A172 (cell line): ENCODE data around the gene DES. TPM values are rescaled to one million over a fixed set of nuclear protein-coding genes. Genes with fewer than 3 reads are reported as not detected.

Experiments used
- DNase-seq: peaks from one replicate; pipeline ENCODE4 v3.0.0-alpha.2; 2015; ENCODE audit warnings: low spot score
- total RNA-seq: library from RNA; depleted of rRNA; stranded (reverse); fragments of >200 nt; shearing (Covaris generic); gene quantifications from 2 replicates; pipeline ENCODE4 v1.2.3, GENCODE V29; 2014

DES gene
- total RNA-seq, 1 experiment from 2014 or later, result 30.0 TPM

DNA sequence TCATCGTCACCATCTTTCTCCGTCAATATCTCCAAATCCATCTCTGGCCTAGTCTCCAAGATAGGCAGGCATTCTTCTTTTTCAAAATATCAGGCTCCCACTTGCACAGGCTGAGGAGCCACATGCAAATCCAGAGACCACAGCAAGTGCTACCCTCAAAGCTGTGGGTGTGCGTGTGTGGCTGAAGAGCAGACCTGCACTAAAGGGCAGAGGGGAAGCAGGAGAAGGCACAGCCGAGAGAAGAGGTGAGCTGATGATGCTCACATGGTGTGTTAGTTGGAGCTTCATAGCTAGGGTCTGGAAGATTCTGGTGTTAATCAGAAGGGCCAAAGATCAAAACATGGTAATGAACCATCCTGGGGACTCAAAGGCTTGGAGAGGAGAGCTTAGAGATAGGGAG, 20.3 kb downstream of the DES start:
- DNase-seq, result no peak

DNA sequence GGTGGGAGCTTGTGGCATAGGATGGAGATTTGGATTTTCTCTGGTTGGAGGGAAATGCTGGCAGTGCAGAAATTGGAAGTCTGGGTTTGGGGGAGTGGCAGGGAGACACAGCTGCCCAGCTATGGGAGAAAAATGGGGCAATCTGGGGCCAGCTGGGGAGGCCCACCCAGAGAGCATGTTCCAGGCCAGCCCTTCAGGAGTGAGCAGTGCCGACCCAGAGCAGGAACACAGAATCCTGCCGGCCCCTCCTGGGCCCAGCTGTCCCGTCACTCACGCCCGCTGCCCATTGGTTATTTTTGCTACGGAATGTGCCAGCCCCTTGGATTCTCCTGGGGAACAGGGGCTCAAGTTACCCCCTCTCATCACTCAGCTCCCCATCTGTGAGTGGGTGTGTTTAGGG, 21.3 kb downstream of the DES start:
- DNase-seq, result no peak

DNA sequence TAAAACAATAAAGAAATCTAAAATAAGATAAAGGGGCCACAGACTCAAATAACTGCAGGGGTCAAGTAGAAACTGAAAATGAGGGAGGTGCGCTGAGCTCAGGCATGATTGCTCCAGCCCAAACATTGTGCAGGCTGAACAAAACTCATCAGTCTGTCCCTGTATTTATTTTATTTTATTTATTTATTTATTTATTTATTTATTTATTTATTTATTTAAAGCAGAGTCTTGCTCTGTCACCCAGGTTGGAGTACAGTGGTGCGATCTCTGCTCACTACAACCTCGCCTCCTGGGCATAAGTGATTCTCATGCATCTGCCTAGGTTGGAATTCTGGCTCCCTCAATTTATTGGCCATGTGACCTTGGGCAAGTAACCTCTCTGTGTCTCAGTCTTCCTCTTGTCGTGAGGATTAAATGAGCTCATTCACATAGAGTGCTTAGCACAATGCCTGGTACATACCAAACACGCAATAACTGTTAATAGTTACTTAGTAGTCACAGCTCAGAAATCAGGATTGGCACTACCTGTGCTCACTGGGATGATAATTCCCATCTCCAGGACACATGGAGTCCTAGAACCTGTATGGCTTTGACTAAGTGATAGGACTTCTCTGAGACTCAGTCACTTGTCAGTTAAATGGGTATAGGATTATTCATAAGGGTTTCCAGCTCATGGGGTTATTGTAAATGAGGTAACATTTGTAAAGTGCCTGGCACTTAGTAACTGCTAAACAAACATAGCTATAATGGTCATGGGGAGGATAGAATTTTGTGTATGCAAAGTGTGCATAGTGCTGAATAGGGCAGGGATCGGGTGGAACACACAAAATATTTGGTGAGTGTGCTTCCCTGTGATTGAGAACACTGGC, 22.4 kb downstream of the DES start:
- no peak for DNase-seq

DNA sequence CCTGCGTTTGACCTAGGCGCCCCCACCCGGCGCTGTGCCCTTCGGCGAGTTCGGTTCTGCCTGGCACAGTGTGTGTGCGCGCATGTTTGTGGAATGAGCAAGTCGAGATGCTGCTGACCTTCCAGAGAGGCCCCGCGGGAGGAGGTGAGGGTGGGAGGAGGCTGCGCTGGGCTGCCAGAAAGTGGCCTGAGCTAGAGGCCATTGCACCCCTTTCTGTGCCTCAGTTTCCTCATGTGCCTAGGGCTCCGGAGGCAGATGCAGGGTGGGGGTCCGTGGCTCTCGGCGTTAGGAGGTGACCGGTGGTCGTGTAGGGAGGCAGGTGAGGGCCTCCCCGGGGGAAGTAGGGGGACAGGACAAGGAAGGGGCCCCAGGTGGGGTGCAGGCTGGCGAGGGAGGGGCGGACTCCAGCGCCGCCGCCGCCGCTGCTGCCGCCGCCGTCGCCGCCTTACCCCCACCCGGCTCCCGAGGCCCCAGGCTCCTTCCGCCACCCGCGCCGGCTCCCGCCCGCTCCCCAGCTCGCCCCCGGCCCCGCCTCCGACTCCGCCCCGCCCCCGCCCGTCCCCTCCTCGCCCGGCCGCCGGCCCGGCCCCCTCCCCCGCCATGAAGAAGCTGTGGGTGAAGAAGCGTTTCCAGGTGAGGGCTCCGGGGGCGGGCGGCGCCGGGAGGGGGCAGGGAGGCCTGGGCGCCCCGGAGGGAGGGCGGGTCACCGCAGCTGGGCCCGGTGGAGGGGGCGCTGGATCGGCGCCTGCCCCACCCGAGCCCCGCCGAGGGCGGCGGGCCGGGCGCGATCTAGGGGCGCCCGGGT, 23.5 kb downstream of the DES start:
- DNase-seq, result no peak

DNA sequence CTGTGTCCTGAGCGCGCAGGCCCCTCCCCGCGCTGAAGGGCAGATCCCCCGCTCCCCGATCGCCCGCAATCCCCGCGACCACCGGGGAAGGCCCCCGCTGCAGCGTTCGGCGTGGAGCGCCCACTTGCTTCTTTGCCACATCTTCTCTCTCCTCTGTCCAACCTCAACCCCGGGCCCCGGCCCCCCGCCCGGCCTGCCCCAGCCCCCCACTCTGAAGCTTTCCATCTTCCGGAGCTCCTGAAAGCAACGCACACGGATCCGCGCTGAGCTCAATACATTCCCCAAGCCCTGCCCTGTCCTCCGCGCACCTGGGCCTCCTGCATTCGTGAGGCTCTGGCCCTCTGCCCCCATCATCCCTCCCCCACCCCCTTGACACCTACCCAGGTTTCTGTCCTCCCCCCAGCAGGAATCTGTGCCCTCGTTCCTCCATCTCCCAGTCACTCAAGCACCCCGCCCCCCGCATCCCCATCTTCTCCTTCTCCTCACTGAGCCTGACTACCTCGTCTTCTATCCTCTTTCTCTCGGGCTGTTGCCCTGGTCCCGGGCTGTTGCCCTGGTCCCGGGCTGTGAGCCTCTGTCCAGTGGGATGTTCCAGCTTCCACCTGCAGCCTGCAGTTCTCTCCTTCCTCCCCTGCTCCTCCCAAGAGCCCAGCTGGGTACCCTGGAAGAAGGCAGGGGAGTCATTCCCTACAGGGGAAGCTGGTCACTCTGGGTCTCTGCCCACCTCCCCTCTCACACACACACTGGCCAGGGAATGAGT, 24.3 kb downstream of the DES start:
- no peak for DNase-seq

DNA sequence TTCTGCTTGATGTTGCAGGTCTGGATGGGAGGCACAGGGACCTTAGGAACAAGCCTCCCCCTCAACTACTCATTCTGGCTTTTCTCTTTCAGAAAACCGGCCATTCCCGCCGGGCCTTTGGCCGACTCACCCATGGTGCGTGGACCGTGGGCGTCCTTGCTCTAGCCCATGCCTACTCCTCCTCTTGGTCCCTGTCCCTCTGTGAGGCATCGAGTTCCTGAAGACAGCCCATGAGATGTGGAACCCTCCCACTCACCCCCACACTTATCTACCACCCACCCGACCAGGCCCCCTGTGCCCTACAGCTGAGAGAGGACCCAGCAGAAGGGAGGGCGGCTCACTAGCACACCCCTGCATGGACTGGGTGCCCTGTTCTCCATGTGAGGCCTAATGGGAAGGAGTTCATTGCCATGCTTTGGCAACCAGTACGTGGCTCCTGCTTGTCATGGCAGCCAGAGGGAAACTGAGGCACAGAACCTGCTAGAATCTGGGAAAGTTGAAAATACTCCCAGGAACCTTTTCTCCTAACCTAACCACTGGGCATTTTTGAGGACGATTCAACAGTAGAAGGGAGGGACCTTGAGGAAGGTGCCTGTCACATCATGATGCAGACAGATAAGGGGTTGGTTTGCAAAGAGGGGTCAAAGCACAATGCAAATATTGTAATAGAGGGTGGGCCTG, 25.0 kb downstream of the DES start:
- DNase-seq, result no peak

DNA sequence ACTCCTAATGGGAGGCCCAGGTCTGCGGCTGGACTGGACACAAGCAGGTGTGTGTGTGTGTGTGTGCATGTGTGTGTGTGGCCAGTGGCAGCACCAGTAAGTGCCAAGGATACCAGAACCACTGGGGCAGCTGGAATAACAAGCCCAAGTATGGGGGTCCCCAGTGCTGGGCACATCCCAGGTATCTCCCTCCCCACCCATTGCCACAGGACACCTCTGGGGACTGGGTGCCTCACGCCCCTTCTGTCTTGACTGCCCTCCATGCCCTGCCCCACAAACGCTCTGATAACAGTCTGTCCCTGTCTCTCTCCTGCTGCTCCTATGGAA, 25.5 kb downstream of the DES start:
- no peak for DNase-seq

DNA sequence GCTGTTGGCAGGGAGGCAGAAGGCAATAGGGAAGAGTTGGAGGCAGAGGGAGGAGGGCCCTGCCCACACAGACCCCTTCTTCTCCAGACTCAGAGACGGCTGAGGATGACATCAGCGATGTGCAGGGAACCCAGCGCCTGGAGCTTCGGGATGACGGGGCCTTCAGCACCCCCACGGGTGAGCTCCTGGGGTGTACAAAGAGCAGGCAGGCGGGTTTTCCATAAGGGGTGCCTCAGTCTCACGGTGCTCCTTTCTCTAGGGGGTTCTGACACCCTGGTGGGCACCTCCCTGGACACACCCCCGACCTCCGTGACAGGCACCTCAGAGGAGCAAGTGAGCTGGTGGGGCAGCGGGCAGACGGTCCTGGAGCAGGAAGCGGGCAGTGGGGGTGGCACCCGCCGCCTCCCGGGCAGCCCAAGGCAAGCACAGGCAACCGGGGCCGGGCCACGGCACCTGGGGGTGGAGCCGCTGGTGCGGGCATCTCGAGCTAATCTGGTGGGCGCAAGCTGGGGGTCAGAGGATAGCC, 26.5 kb downstream of the DES start:
- no peak for DNase-seq

DNA sequence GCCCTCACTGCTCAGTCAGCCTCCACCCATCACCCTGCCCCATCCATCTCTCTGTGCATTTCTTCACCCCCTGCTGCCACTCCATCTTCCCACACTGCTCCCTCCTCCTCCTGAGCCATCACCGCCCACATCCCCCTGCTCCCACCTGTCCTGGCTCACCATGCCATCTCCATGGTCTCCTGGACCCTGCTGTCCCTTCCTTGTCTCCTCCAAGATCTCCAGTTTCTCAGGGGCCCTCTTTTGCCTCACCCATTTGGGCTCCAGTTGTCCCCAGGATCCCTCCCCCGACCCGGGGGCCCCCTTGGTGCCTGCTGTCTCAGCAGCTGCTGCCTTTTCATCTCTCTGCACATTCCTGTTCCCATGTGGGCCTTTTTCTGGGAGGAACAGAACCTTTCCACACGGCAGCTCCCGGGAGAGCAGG, 27.1 kb downstream of the DES start:
- no peak for DNase-seq

DNA sequence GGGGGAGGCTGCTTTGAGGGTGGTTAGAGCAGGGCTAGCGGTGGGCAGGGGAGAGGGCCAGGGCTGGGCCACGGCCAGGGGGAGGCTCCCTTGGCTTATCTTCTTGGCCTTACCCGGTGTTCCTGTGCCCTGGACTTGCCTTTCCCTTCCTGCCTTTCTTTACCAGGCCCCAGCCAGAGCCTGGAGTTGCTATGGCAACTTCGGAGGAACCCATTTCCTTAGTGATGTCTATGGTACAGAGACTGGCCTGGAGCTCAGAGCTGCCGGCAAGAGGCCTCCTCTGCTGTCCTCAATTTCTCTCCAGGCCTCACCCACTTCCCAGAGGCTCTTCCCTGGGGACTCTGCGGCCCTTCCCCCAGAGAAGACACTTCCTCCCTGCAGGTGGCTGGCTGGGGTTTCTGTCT, 27.9 kb downstream of the DES start:
- peak; percentile 67 for DNase-seq

DNA sequence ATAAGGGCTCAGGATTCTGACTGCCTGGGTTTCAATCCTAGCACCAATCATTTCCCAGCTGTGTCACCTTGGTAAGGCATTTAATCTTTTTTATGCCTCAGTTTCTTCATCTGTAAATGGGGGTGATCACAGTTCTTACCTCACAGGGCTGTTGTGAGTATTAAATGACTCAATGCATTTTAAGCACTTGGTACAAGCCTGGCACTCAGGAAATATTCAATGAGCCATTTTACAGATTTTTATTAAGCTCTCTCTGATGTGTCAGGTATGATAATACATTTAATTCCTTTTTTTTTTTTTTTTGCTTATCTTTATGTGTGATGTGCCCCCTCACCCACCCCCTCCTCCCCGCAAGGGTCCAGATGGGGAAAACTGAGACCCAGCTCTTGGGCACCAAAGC, 28.5 kb downstream of the DES start:
- no peak for DNase-seq

DNA sequence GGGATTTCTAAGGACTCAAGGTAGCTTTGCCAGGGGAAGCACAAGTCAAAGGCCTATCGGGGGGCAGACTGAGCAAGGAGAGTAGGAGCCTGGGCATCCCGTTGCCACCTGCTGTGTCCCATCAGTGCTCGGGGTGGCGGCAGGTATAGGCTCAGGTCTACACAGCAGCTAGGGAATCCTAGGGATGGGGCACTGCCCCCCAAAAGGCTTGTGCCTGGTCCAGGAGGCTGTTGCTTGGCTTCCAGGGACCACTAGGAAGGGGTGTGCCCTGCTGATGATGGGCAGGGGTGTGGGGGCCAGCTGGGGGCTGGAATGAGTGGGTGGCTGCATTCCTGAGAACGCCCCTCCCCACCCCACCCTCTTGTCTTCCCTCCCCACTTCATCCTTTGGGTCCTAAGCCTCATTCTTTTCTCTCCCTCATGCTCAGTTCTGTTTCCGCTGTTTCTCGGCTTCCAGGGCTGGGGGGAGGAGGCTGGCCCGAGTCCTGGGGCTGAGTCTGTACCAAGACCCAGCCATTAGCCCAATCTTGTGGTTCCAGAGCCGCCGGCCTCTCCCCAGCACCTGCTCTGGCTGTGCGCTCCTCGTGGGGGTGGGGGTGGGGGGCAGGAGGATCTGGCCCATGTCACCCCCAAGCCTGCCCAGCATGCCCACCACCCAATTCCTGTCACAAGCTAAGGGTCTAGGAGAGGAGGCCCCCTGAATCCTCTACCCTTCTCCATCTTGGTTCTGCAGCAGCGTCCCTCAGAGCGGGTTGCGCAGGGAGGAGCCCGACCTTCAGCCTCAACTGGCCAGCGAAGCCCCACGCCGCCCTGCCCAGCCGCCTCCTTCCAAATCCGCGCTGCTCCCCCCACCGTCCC, 29.3 kb downstream of the DES start:
- no peak for DNase-seq

DNA sequence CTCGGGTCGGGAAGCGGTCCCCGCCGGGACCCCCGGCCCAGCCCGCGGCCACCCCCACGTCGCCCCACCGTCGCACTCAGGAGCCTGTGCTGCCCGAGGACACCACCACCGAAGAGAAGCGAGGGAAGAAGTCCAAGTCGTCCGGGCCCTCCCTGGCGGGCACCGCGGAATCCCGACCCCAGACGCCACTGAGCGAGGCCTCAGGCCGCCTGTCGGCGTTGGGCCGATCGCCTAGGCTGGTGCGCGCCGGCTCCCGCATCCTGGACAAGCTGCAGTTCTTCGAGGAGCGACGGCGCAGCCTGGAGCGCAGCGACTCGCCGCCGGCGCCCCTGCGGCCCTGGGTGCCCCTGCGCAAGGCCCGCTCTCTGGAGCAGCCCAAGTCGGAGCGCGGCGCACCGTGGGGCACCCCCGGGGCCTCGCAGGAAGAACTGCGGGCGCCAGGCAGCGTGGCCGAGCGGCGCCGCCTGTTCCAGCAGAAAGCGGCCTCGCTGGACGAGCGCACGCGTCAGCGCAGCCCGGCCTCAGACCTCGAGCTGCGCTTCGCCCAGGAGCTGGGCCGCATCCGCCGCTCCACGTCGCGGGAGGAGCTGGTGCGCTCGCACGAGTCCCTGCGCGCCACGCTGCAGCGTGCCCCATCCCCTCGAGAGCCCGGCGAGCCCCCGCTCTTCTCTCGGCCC, 30.1 kb downstream of the DES start:
- DNase-seq, result no peak

DNA sequence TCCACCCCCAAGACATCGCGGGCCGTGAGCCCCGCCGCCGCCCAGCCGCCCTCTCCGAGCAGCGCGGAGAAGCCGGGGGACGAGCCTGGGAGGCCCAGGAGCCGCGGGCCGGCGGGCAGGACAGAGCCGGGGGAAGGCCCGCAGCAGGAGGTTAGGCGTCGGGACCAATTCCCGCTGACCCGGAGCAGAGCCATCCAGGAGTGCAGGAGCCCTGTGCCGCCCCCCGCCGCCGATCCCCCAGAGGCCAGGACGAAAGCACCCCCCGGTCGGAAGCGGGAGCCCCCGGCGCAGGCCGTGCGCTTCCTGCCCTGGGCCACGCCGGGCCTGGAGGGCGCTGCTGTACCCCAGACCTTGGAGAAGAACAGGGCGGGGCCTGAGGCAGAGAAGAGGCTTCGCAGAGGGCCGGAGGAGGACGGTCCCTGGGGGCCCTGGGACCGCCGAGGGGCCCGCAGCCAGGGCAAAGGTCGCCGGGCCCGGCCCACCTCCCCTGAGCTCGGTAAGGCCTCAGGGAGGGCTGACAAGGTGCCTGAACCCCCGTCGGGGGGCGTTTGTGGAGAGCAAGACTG, 30.7 kb downstream of the DES start:
- DNase-seq, result no peak

DNA sequence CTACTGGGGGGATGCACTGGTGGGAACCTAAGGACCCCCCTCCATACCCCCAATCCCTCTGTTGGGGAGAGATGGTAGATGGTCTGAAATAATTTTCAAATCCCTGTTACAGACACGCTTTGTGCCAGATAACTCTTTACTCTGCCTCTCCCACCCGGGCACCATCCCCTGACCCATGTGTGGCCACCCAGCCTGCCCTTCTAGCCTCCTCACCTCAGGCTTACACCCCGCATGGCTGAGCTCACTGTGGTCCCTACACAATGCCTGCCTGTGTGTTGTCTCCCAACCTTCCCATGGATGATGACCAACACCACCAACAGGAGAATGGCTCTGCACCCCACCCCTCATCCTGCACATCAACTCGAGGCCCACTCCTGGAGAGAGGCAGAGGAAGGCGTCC, 31.4 kb downstream of the DES start:
- no peak for DNase-seq

DNA sequence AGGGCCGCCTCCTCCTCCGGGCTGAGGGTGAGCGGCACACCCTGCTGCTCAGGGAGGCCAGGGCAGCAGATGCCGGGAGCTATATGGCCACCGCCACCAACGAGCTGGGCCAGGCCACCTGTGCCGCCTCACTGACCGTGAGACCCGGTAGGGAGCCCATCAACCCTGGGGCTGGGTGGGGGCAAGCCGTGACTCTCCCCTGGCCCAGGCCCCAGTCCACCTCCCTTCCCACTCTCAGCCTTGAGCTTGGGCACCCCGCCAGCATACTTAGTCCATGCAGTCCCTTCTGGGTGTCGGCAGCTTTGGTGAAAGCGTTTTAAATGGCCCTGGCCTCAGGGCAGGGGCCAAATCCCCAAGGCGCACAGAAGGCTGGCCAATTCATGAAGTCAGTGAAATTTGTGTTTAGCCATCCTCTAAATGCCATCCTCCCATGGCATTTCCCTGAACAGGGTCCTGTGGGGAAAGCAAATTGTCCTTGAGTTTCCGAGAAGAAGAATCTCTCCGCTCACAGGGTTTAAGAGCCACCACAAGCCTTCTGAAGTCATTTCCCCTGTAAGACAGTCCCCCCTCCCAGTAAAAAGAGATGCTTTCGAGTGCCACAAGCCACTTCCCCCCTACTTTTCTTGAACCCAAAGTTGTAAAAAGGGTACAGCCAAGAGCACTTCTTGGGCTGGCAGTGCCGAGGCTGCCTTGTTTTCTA, 33.6 kb downstream of the DES start:
- peak; percentile 59 for DNase-seq

DNA sequence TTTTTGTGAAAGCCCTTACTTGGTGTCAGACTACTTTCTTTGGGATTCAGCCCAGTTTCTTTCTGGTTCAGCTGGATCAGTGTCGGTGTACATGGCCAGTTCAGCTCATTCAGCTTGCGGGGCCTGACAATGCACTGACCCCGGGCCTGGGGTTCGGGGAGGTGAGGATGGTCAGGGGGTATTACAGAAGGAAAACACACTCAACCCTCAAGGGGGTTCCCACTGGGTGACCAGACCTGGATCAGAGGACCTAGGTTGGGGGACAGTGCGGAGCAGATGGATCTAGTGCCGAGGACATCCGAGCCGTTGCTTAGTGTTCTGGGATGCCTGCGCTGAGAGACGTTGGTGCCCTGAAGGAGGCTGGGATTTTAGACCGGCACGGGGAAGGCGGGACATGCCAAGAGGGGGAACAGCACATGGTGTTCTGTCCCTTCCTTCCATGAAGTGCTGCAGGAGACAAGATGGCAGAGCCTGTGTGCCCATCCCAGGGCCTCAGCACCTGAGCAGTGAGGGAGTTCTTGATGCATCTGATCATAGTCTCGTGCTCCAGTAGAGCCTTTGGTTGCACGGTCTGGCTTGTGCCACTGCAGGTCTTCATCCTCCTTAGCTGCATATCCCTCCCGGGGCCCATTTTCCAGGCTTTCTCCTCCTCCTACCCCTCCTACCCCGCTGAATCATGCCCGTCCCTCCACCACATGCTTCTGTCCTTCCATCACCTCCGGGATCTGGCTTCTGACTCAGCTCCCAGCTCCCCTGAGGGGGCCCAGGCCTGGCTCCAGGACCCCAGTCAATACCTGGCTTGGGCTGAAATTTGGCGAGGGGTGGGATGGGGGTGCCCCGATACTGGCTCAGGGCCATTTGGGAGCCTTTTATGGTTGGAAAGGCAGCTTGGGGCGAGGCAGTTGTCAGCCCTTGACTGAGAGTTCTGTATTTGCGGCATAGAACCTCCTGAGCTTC, 34.5 kb downstream of the DES start:
- peak; percentile 94 for DNase-seq
